ENCODE measurements around the gene IL32. TPM values are rescaled to one million over a fixed set of nuclear protein-coding genes. Genes with fewer than 3 reads are reported as not detected.

Gene IL32
- total and polyA plus RNA-seq, 2 donors (not counting 1 experiment from before 2014, with no cell fraction given), result 2.0 to 2.3 TPM

DNA sequence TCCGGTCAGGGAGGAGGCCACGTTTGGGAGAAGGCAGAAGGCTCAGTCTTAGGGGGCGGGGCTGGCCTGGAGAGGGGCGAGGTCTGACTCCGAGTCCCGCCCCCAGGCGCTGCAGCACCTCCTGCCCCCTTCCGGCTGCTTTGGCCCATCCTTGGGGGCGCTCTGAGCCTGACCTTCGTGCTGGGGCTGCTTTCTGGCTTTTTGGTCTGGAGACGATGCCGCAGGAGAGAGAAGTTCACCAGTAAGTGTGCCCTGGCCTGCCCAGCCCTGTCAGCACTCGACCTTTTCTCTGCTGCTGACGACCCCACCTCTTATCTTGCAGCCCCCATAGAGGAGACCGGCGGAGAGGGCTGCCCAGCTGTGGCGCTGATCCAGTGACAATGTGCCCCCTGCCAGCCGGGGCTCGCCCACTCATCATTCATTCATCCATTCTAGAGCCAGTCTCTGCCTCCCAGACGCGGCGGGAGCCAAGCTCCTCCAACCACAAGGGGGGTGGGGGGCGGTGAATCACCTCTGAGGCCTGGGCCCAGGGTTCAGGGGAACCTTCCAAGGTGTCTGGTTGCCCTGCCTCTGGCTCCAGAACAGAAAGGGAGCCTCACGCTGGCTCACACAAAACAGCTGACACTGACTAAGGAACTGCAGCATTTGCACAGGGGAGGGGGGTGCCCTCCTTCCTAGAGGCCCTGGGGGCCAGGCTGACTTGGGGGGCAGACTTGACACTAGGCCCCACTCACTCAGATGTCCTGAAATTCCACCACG lies 43.8 kb upstream of the IL32 start:
- H3K4me1 ChIP-seq (ENCODE audit: control insufficient read depth in 2 of 2, insufficient read depth in 2 of 2, low read length in 2 of 2), result peaks cover 37 to 54% of the 10 kb centered on the region in 2 donors
- no peaks in the 10 kb centered on the region for H3K9me3 Mint-ChIP-seq (ENCODE audit: insufficient read depth)
- H3K36me3 ChIP-seq (replicated peaks in 1 of 2; ENCODE audit: control extremely low read depth in 1 of 2, control insufficient read depth in 1 of 2, extremely low read depth in 1 of 2, insufficient read depth in 2 of 2, low read length in 1 of 2), result peaks cover 0 to 11% of the 10 kb centered on the region in 2 experiments
- peaks cover 6% of the 10 kb centered on the region for H3K27me3 Mint-ChIP-seq
- no peak overlapping the region for H3K27ac ChIP-seq (ENCODE audit: low read length in 2 of 2)
- ATAC-seq (ENCODE audit: low read depth), result peak; percentile 18
- peak overlapping the region; percentile 82 for H3K4me2 ChIP-seq (replicated peaks; ENCODE audit: low read depth, low read length, poor library complexity, severe bottlenecking)
- H3K27ac Mint-ChIP-seq, result peak overlapping the region; percentile 88
- peak overlapping the region; percentile 70 for H3K9ac ChIP-seq (ENCODE audit: low read length)
- ChIA-PET POLR2A (interaction anchor here (0.6 to 2.1 kb wide), 4 partner anchors 16 to 137 kb away, joined by 4 to 9 read pairs (median 4); no protein-coding TSS in a partner anchor), CTCF (interaction anchor here (1.9 to 6.9 kb wide), 4 partner anchors 9 to 27 kb away, joined by 5 to 61 read pairs (median 23); no protein-coding TSS in a partner anchor)
- WGBS (ENCODE audit: insufficient coverage), result 18% methylated on average over 20 of the region's 25 CpGs
- H3K4me3 ChIP-seq (ENCODE audit: control extremely low read depth in 1 of 5, extremely low read depth in 1 of 5, insufficient read depth in 1 of 5, low read depth in 2 of 5, low read length in 4 of 5), result peak overlapping the region in 4 of 5 experiments; percentile 48 to 68 (median 59)
- H3K79me2 ChIP-seq (ENCODE audit: control insufficient read depth, insufficient read depth, low read length), result peaks cover 15% of the 10 kb centered on the region
- peak; percentile 83 for DNase-seq
- TF ChIP-seq EZH2 (IDR thresholded peaks at IDR 0.05; ENCODE audit: borderline replicate concordance, insufficient read depth, low read depth, low read length, poor library complexity, severe bottlenecking), result no peak
- TF ChIP-seq, protein P1, sequence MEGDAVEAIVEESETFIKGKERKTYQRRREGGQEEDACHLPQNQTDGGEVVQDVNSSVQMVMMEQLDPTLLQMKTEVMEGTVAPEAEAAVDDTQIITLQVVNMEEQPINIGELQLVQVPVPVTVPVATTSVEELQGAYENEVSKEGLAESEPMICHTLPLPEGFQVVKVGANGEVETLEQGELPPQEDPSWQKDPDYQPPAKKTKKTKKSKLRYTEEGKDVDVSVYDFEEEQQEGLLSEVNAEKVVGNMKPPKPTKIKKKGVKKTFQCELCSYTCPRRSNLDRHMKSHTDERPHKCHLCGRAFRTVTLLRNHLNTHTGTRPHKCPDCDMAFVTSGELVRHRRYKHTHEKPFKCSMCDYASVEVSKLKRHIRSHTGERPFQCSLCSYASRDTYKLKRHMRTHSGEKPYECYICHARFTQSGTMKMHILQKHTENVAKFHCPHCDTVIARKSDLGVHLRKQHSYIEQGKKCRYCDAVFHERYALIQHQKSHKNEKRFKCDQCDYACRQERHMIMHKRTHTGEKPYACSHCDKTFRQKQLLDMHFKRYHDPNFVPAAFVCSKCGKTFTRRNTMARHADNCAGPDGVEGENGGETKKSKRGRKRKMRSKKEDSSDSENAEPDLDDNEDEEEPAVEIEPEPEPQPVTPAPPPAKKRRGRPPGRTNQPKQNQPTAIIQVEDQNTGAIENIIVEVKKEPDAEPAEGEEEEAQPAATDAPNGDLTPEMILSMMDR (IDR thresholded peaks at IDR 0.05), result peak; percentile 39
- H3K4me1 Mint-ChIP-seq, result peaks cover 43% of the 10 kb centered on the region
- intact Hi-C loops (cut with micrococcal nuclease), result loop anchor here (1.0 to 10.0 kb wide), 7 partner anchors 38 to 1717 kb away; partner anchors contain the start of genes PAQR4, SRRM2, UBE2I and ZNF174
- H3K4me3 Mint-ChIP-seq, result peak overlapping the region; percentile 90
- peak overlapping the region; percentile 58 for H2AFZ ChIP-seq (ENCODE audit: insufficient read depth, low read depth, low read length, poor library complexity, severe bottlenecking)
- peaks cover 0 to 19% (median 8%) of the 10 kb centered on the region in 4 experiments for H3K27me3 ChIP-seq (replicated peaks in 1 of 4; ENCODE audit: control extremely low read depth in 1 of 4, control insufficient read depth in 3 of 4, insufficient read depth in 4 of 4, low read length in 3 of 4)
- H3K9me3 ChIP-seq (ENCODE audit: control extremely low read depth in 1 of 3, control insufficient read depth in 2 of 3, insufficient read depth in 1 of 3, low read length in 2 of 3), result peaks cover 0 to 4% (median 0%) of the 10 kb centered on the region in 3 donors
- peaks cover 14% of the 10 kb centered on the region for H4K20me1 ChIP-seq (ENCODE audit: control insufficient read depth, insufficient read depth, low read length, poor library complexity, severe bottlenecking)
